ENCODE results near the gene MSRB1. TPM values are rescaled to one million over a fixed set of nuclear protein-coding genes. Genes with fewer than 3 reads are reported as not detected.

MSRB1 gene
- total and polyA plus RNA-seq, 2 of the 13 experiments (the other 11 are each of a cell fraction or from before 2014, with no cell fraction given), result 32.1 to 75.4 TPM

- Histone ChIP-seq H3K27ac (ENCODE audit: extremely low read length, insufficient read depth, low read length) (no peak overlapping the region), H3K9me3 (ENCODE audit: low read length) (no peaks in the 10 kb centered on the region), H4K20me1 (ENCODE audit: insufficient read depth, low read length) (no peaks in the 10 kb centered on the region), H3K9ac (ENCODE audit: insufficient read depth, low read depth, low read length) (no peak overlapping the region), H3K27me3 (ENCODE audit: control insufficient read depth in 1 of 2, insufficient read depth in 2 of 2, low read length in 2 of 2) (no peaks in the 10 kb centered on the region), H3K4me3 (replicated peaks in 1 of 3; ENCODE audit: insufficient read depth in 1 of 3, low read depth in 2 of 3, low read length in 3 of 3) (no peak overlapping the region), H2AFZ (ENCODE audit: low read length) (no peak overlapping the region), H3K79me2 (ENCODE audit: insufficient read depth, low read length) (peaks cover 7% of the 10 kb centered on the region), H3K36me3 (replicated peaks in 1 of 2; ENCODE audit: control insufficient read depth in 1 of 2, insufficient read depth in 2 of 2, low read length in 2 of 2) (peaks cover 21 to 34% of the 10 kb centered on the region in 2 experiments; a peak in 3 of 5 replicates), H3K4me1 (ENCODE audit: insufficient read depth, low read length) (peaks cover 24% of the 10 kb centered on the region), H3K4me2 (ENCODE audit: low read depth, low read length) (no peak overlapping the region)
- no peak for FAIRE-seq
- BruUV-seq (replicated peaks), result no TSS peak
- intact Hi-C loops (cut with micrococcal nuclease; ENCODE audit: unreplicated experiment), result no loop called here
- POLR2A ChIA-PET, result interaction anchor here (0.6 to 1.4 kb wide), 3 partner anchors 13 to 145 kb away, joined by 3 to 6 read pairs (median 4); partner anchors contain the start of gene RPS2
- TF ChIP-seq RBFOX2 (IDR thresholded peaks at IDR 0.05; ENCODE audit: low read depth, low read length) (peak; percentile 31; the same call in 1 of the 2 replicates), U2AF2 (IDR thresholded peaks at IDR 0.05; ENCODE audit: low read depth, low read length) (no peak)
- ATAC-seq, result no peak
- DNase-seq (ENCODE audit: low spot score), result no peak
- in situ Hi-C loops (cut with HindIII; ENCODE audit: extremely low pct_ligation_motif_present, low pct_unique_long_range_greater_than_20kb), result no loop called here
- WGBS (ENCODE audit: low lambda C conversion rate), result 100% methylated on average over 2 of the region's 18 CpGs
- CTCF ChIA-PET (ENCODE audit: low intra/inter-chr PET ratio, low total read pairs), result no interaction called here
Observed at GRCh38 chr16:1977875-1978268, 34.9 kb upstream of the MSRB1 start.

GRCh38 chr16:1976951-1977874 lies 34.2 kb upstream of the MSRB1 start:
- no TSS peak for BruUV-seq (replicated peaks)
- Histone ChIP-seq H3K27ac (ENCODE audit: extremely low read length, insufficient read depth, low read length) (no peak overlapping the region), H3K4me1 (ENCODE audit: insufficient read depth, low read length) (peaks cover 20% of the 10 kb centered on the region), H3K4me2 (ENCODE audit: low read depth, low read length) (no peak overlapping the region), H2AFZ (ENCODE audit: low read length) (no peak overlapping the region), H3K4me3 (replicated peaks in 1 of 3; ENCODE audit: insufficient read depth in 1 of 3, low read depth in 2 of 3, low read length in 3 of 3) (no peak overlapping the region), H3K9me3 (ENCODE audit: low read length) (no peaks in the 10 kb centered on the region), H3K79me2 (ENCODE audit: insufficient read depth, low read length) (peaks cover 14% of the 10 kb centered on the region), H3K9ac (ENCODE audit: insufficient read depth, low read depth, low read length) (no peak overlapping the region), H3K36me3 (replicated peaks in 1 of 2; ENCODE audit: control insufficient read depth in 1 of 2, insufficient read depth in 2 of 2, low read length in 2 of 2) (peaks cover 21 to 34% of the 10 kb centered on the region in 2 experiments; a peak in 3 of 5 replicates), H3K27me3 (ENCODE audit: control insufficient read depth in 1 of 2, insufficient read depth in 2 of 2, low read length in 2 of 2) (no peaks in the 10 kb centered on the region), H4K20me1 (ENCODE audit: insufficient read depth, low read length) (no peaks in the 10 kb centered on the region)
- intact Hi-C loops (cut with micrococcal nuclease; ENCODE audit: unreplicated experiment), result no loop called here
- ChIA-PET POLR2A (interaction anchor here (1.1 kb wide), 1 partner anchor 12 kb away, joined by 6 read pairs; the partner anchor contains the start of gene RPS2), CTCF (ENCODE audit: low intra/inter-chr PET ratio, low total read pairs) (no interaction called here)
- ATAC-seq, result no peak
- in situ Hi-C loops (cut with HindIII; ENCODE audit: extremely low pct_ligation_motif_present, low pct_unique_long_range_greater_than_20kb), result no loop called here
- 89% methylated on average over 10 of the region's 33 CpGs for WGBS (ENCODE audit: low lambda C conversion rate)
- no peak for DNase-seq (ENCODE audit: low spot score)
- no peak for FAIRE-seq
- no peak for TF ChIP-seq BRCA1 (CRISPR knock-in tag; IDR thresholded peaks at IDR 0.05)
- no peak for TF ChIP-seq ZNF510 (CRISPR knock-in tag; IDR thresholded peaks at IDR 0.05; ENCODE audit: low read depth)
- no peak for TF ChIP-seq TCF7L2 (IDR thresholded peaks at IDR 0.05; ENCODE audit: low read depth, low read length)
- no peak for TF ChIP-seq ZNF564 (CRISPR knock-in tag; IDR thresholded peaks at IDR 0.05)
- no peak for TF ChIP-seq DMAP1 (CRISPR knock-in tag; IDR thresholded peaks at IDR 0.05)
- no peak for TF ChIP-seq ZNF674 (CRISPR knock-in tag; IDR thresholded peaks at IDR 0.05; ENCODE audit: low read depth)
- TF ChIP-seq ZSCAN5A (CRISPR knock-in tag; IDR thresholded peaks at IDR 0.05; ENCODE audit: borderline replicate concordance), result no peak
- no peak for TF ChIP-seq ZSCAN9 (CRISPR knock-in tag; IDR thresholded peaks at IDR 0.05; ENCODE audit: borderline replicate concordance)
- TF ChIP-seq BORCS8-MEF2B (CRISPR knock-in tag; IDR thresholded peaks at IDR 0.05), result no peak
- no peak for TF ChIP-seq TFAP4 (IDR thresholded peaks at IDR 0.05; ENCODE audit: borderline replicate concordance, low read depth)

Measured in HepG2 (cell line).